HCT116 (cell line): ENCODE results near the gene FOXK1. TPM values are rescaled to one million over a fixed set of nuclear protein-coding genes. Genes with fewer than 3 reads are reported as not detected.
"Not testable (repeated sequence)": the region's sequence is repeated elsewhere in the genome, so short reads cannot be mapped to it uniquely, and the experiment has no call there.

Source experiments
- ATAC-seq: fragments of 200-7000 bp; cut with Tn5 transposase; 2 replicates; pipeline ENCODE4 v1.9.1; 2020; ENCODE audit warnings: mild to moderate bottlenecking, moderate library complexity
- BruUV-seq: library from RNA; stranded (reverse); fragments of 400-500 nt; replicated peaks from 2 replicates; lab custom pipeline; 2021; lab: Mats Ljungman, UMichigan
- CTCF ChIA-PET: fragments of 300-600 bp; sonication (Branson Sonifier 250); formaldehyde crosslinking; loops from one replicate; lab custom pipeline; 2021; ENCODE audit warnings: antibody characterized with exemption; lab: Charles Lee
- POLR2A ChIA-PET: fragments of 300-600, 350-600 bp; sonication (Branson Sonifier 250); formaldehyde crosslinking; loops from one replicate; lab custom pipeline; 2021; ENCODE audit warnings: antibody characterized with exemption; lab: Charles Lee
- RAD21 ChIA-PET, 2 experiments: fragments of 300-600 bp; sonication (Branson Sonifier 250); formaldehyde crosslinking; loops; one replicate each; lab custom pipeline; 2023; ENCODE audit warnings: low total read pairs in 2 of 2; ENCODE audit not compliant: uncharacterized antibody in 2 of 2, unreplicated experiment in 2 of 2, low non-redundant PET in 1 of 2; lab: Charles Lee
- DNase-seq: peaks from one replicate; pipeline ENCODE4 v3.0.0-alpha.2; 2010; ENCODE audit warnings: low read depth, low spot score
- H2AFZ ChIP-seq: fragments of 200-600 bp; shearing (Covaris generic), sonication (generic); 2 replicates; pipeline ENCODE4 v1.6.1; 2017; ENCODE audit warnings: low read depth, mixed run types, mixed read lengths, antibody characterized with exemption, low read length; ENCODE audit not compliant: poor library complexity, severe bottlenecking
- H3K27ac ChIP-seq: 2 replicates; pipeline ENCODE4 v1.5.1; 2012; ENCODE audit warnings: low read depth, low read length
- H3K27me3 ChIP-seq: fragments of 200-600 bp; sonication (generic); 2 replicates; pipeline ENCODE4 v1.6.1; 2016; ENCODE audit warnings: mixed run types, low read length, mixed read lengths; ENCODE audit not compliant: insufficient read depth
- H3K36me3 ChIP-seq, 2 experiments: fragments of 200-500 bp in 1 of 2; fragments of 200-600 bp in 1 of 2; sonication (Bioruptor generic) in 1 of 2; sonication (generic) in 1 of 2; 2 replicates each; pipeline versions ENCODE4 v1.5.1 to v1.6.1; 2014 to 2016; ENCODE audit warnings: low read length in 2 of 2, inconsistent platforms in 1 of 2, mixed read lengths in 1 of 2, mixed run types in 1 of 2; ENCODE audit not compliant: insufficient read depth in 2 of 2, control insufficient read depth in 1 of 2
- H3K4me1 ChIP-seq, 2 experiments: fragments of 200-600 bp in 1 of 2; sonication (generic) in 1 of 2; 2 replicates each; pipeline versions ENCODE4 v1.5.1 to v1.6.1; 2012 to 2017; ENCODE audit warnings: low read length in 2 of 2, inconsistent platforms in 1 of 2, mild to moderate bottlenecking in 1 of 2, mixed read lengths in 1 of 2, mixed run types in 1 of 2, moderate library complexity in 1 of 2; ENCODE audit not compliant: insufficient read depth in 2 of 2, control insufficient read depth in 1 of 2
- H3K4me2 ChIP-seq: fragments of 200-600 bp; sonication (generic); 2 replicates; pipeline ENCODE4 v1.6.1; 2017; ENCODE audit warnings: mixed run types, low read length, mixed read lengths
- H3K4me3 ChIP-seq, 2 experiments: fragments of 200-600 bp in 1 of 2; sonication (generic) in 1 of 2; replicated peaks in 1 of 2; 2 replicates each; pipeline ENCODE4 v1.5.1; 2011 to 2016; ENCODE audit warnings: low read length in 2 of 2, control low read depth in 1 of 2, low read depth in 1 of 2, mild to moderate bottlenecking in 1 of 2, mixed read lengths in 1 of 2, mixed run types in 1 of 2
- H3K79me2 ChIP-seq: fragments of 200-600 bp; sonication (generic); 2 replicates; pipeline ENCODE4 v1.6.1; 2017; ENCODE audit warnings: mild to moderate bottlenecking, mixed run types, low read length, moderate library complexity, mixed read lengths; ENCODE audit not compliant: insufficient read depth
- H3K9ac ChIP-seq: fragments of 200-600 bp; sonication (generic); 2 replicates; pipeline ENCODE4 v1.6.1; 2016; ENCODE audit warnings: low read length, mixed read lengths
- H3K9me2 ChIP-seq: fragments of 200-600 bp; sonication (generic), shearing (Covaris generic); 2 replicates; pipeline ENCODE4 v1.6.1; 2017; ENCODE audit warnings: mixed run types, mild to moderate bottlenecking, moderate library complexity; ENCODE audit not compliant: insufficient read depth
- H3K9me3 ChIP-seq, 2 experiments: fragments of 200-500 bp in 1 of 2; fragments of 200-600 bp in 1 of 2; sonication (Bioruptor generic) in 1 of 2; sonication (generic) in 1 of 2; 2 replicates each; pipeline ENCODE4 v1.6.1; 2014 to 2017; ENCODE audit warnings: low read length in 2 of 2, mixed read lengths in 2 of 2, inconsistent platforms in 1 of 2, low read depth in 1 of 2, mild to moderate bottlenecking in 1 of 2, mixed run types in 1 of 2, moderate library complexity in 1 of 2; ENCODE audit not compliant: control insufficient read depth in 1 of 2, insufficient read depth in 1 of 2
- H4K20me1 ChIP-seq: fragments of 200-600 bp; sonication (generic), shearing (Covaris generic); 2 replicates; pipeline ENCODE4 v1.6.1; 2017; ENCODE audit warnings: mixed run types, mild to moderate bottlenecking, moderate library complexity; ENCODE audit not compliant: insufficient read depth
- CEBPB ChIP-seq: IDR thresholded peaks from 2 replicates; pipeline ENCODE4 v1.6.1; 2012; ENCODE audit warnings: low read depth
- CTCF ChIP-seq, 3 experiments: fragments of 200-600 bp in 1 of 3; sonication (generic) in 1 of 3; IDR thresholded peaks in 2 of 3; conservative IDR thresholded peaks in 1 of 3; 2 replicates each; pipeline ENCODE4 v1.5.1; 2012 to 2017; ENCODE audit warnings: low read depth in 2 of 3, low read length in 2 of 3, antibody characterized with exemption in 1 of 3, borderline replicate concordance in 1 of 3, control low read depth in 1 of 3, mild to moderate bottlenecking in 1 of 3, mixed read lengths in 1 of 3, mixed run types in 1 of 3, moderate library complexity in 1 of 3; ENCODE audit not compliant: insufficient read depth in 1 of 3
- EGR1 ChIP-seq: IDR thresholded peaks from 2 replicates; pipeline ENCODE4 v1.6.1; 2012; ENCODE audit warnings: low read depth
- EZH2 ChIP-seq: fragments of 200-600 bp; sonication (generic); IDR thresholded peaks from 2 replicates; pipeline ENCODE4 v1.6.1; 2017; ENCODE audit warnings: antibody characterized with exemption, mixed run types
- FOSL1 ChIP-seq: IDR thresholded peaks from 2 replicates; pipeline ENCODE4 v1.6.1; 2012; ENCODE audit warnings: low read depth
- JUND ChIP-seq: IDR thresholded peaks from 2 replicates; pipeline ENCODE4 v1.6.1; 2012
- MAX ChIP-seq: IDR thresholded peaks from 2 replicates; pipeline ENCODE4 v1.6.1; 2012
- POLR2A ChIP-seq: IDR thresholded peaks from 2 replicates; pipeline ENCODE4 v1.7.0; 2011; ENCODE audit warnings: borderline replicate concordance; ENCODE audit not compliant: insufficient read depth, insufficient read length; ENCODE audit errors: extremely low read depth
- POLR2AphosphoS5 ChIP-seq: IDR thresholded peaks from 2 replicates; pipeline ENCODE4 v1.6.1; 2011; ENCODE audit warnings: mild to moderate bottlenecking, low read depth, low read length, moderate library complexity
- RAD21 ChIP-seq: IDR thresholded peaks from 2 replicates; pipeline ENCODE4 v1.6.1; 2012; ENCODE audit warnings: low read depth, mild to moderate bottlenecking
- SP1 ChIP-seq: IDR thresholded peaks from 2 replicates; pipeline ENCODE4 v1.6.1; 2012; ENCODE audit warnings: low read depth
- YY1 ChIP-seq: IDR thresholded peaks from 2 replicates; pipeline ENCODE4 v1.6.1; 2011; ENCODE audit warnings: low read length, low read depth, moderate library complexity, mild to moderate bottlenecking; ENCODE audit not compliant: insufficient replicate concordance; ENCODE audit errors: extremely low read depth
- ZBTB33 ChIP-seq: IDR thresholded peaks from 2 replicates; pipeline ENCODE4 v1.6.1; 2011; ENCODE audit warnings: mild to moderate bottlenecking, low read length, moderate library complexity; ENCODE audit not compliant: insufficient replicate concordance; ENCODE audit errors: extremely low read depth
- intact Hi-C: fragments of 100-400 bp; cut with micrococcal nuclease; formaldehyde crosslinking; loops from 2 replicates; pipeline ENCODE4 v1.10.0; 2022
- total RNA-seq: library from RNA; stranded (reverse); gene quantifications from one replicate; pipeline ENCODE4 v1.2.1, GENCODE V29; 2021; ENCODE audit not compliant: unreplicated experiment

FOXK1 gene
- total RNA-seq, 1 experiment from 2014 or later = 60.5 TPM

- TF ChIP-seq JUND (no peak), CTCF (IDR thresholded peaks at IDR 0.05 in 2 of 3, conservative IDR thresholded peaks at IDR 0.05 in 1 of 3; ENCODE audit: borderline replicate concordance in 1 of 3, insufficient read depth in 1 of 3, low read depth in 2 of 3, low read length in 2 of 3) (no peak)
- TF ChIP-seq, all 23 proteins: peak for 0
These were observed 119.7 kb downstream of the FOXK1 start (continued) for GRCh38 chr7:4801839-4802231.

- CTCF ChIA-PET, ATAC-seq: not testable (repeated sequence)
These were observed 120.5 kb downstream of the FOXK1 start for GRCh38 chr7:4802577-4802976.

GRCh38 chr7:4803397-4804241 lies 121.5 kb downstream of the FOXK1 start:
- H3K4me2 ChIP-seq = no peak overlapping the region
- no peaks in the 10 kb centered on the region for H3K36me3 ChIP-seq
- H4K20me1 ChIP-seq = no peaks in the 10 kb centered on the region
- ATAC-seq (no peak), DNase-seq (no peak)
- ChIA-PET CTCF (no interaction called here), POLR2A (no interaction called here)
- intact Hi-C loops = no loop called here
- no peak overlapping the region for H3K9ac ChIP-seq
- no peaks in the 10 kb centered on the region for H3K9me3 ChIP-seq
- H3K4me1 ChIP-seq = no peaks in the 10 kb centered on the region
- no peaks in the 10 kb centered on the region for H3K27me3 ChIP-seq
- TF ChIP-seq MAX (no peak), POLR2A (no peak), EZH2 (no peak), EGR1 (no peak), POLR2AphosphoS5 (no peak), ZBTB33 (no peak), RAD21 (no peak), CEBPB (no peak), YY1 (no peak), SP1 (no peak), FOSL1 (no peak)
- TF ChIP-seq, all 23 proteins: peak for 0
- BruUV-seq = no TSS peak
- H3K9me2 ChIP-seq = no peaks in the 10 kb centered on the region
- RAD21 ChIA-PET = no interaction called here
- H3K79me2 ChIP-seq = no peaks in the 10 kb centered on the region
- no peak overlapping the region for H3K27ac ChIP-seq
- no peak overlapping the region for H3K4me3 ChIP-seq
- no peak overlapping the region for H2AFZ ChIP-seq

More at GRCh38 chr7:4802577-4802976, 120.5 kb downstream of the FOXK1 start:
- H3K9me3 ChIP-seq, H3K79me2 ChIP-seq, H3K36me3 ChIP-seq, H3K9ac ChIP-seq, RAD21 ChIA-PET, H3K27me3 ChIP-seq, H3K4me2 ChIP-seq, H3K27ac ChIP-seq, H4K20me1 ChIP-seq, H3K4me3 ChIP-seq, H2AFZ ChIP-seq, H3K9me2 ChIP-seq, POLR2A ChIA-PET, intact Hi-C loops, BruUV-seq, DNase-seq, H3K4me1 ChIP-seq: not testable (repeated sequence)
